ENCODE data around the gene GRAMD4.

- TF ChIP-seq CTCF (IDR thresholded peaks at IDR 0.05; ENCODE audit: low read length) (no peak), EZH2phosphoT487 (IDR thresholded peaks at IDR 0.05; ENCODE audit: low read length) (no peak)
Observed at GRCh38 chr22:46631113-46631512, 10.9 kb downstream of the GRAMD4 start.

Measured in MM.1S (cell line).